GM12875 (cell line): Measurements from ENCODE around the gene LIN54.
"Not testable (repeated sequence)": the region's sequence is repeated elsewhere in the genome, so short reads cannot be mapped to it uniquely, and the experiment has no call there.

ENCODE experiments used
- H3K4me3 ChIP-seq: one replicate; pipeline ENCODE4 v1.5.1; 2011; ENCODE audit warnings: low read depth, low read length, control low read depth
- TF ChIP-seq, protein P1 (sequence below): IDR thresholded peaks from 2 replicates; pipeline ENCODE4 v1.5.1; 2011; ENCODE audit warnings: low read depth, mild to moderate bottlenecking, control low read depth, inconsistent platforms, low read length, moderate library complexity, borderline replicate concordance; ENCODE audit not compliant: insufficient read depth

The LIN54 gene

GRCh38 chr4:83010522-83011318 lies at the start of gene LIN54:
Gene LIN54 (minus strand): TSS chr4:83010823. CDS start chr4:82984844, 25,979 bp downstream.
- H3K4me3 ChIP-seq, result peak within 1 kb of the TSS; percentile 94

GRCh38 chr4:83054928-83055327 lies 44.3 kb upstream of the LIN54 start:
- TF ChIP-seq, protein P1, sequence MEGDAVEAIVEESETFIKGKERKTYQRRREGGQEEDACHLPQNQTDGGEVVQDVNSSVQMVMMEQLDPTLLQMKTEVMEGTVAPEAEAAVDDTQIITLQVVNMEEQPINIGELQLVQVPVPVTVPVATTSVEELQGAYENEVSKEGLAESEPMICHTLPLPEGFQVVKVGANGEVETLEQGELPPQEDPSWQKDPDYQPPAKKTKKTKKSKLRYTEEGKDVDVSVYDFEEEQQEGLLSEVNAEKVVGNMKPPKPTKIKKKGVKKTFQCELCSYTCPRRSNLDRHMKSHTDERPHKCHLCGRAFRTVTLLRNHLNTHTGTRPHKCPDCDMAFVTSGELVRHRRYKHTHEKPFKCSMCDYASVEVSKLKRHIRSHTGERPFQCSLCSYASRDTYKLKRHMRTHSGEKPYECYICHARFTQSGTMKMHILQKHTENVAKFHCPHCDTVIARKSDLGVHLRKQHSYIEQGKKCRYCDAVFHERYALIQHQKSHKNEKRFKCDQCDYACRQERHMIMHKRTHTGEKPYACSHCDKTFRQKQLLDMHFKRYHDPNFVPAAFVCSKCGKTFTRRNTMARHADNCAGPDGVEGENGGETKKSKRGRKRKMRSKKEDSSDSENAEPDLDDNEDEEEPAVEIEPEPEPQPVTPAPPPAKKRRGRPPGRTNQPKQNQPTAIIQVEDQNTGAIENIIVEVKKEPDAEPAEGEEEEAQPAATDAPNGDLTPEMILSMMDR, result 0 out of 2 replicates have a peak, but pooled peaks have one; percentile 5
- no peak overlapping the region for H3K4me3 ChIP-seq

More at GRCh38 chr4:83010522-83011318, at the start of gene LIN54:
- TF ChIP-seq, protein P1, result no peak

- H3K4me3 ChIP-seq, result not testable (repeated sequence)
These were observed 38.2 kb upstream of the LIN54 start for GRCh38 chr4:83048781-83049180.

GRCh38 chr4:83046693-83047473 lies 36.3 kb upstream of the LIN54 start:
- TF ChIP-seq, protein P1, result no peak
- H3K4me3 ChIP-seq, result no peak overlapping the region

GRCh38 chr4:83043801-83044407 lies 33.3 kb upstream of the LIN54 start:
- TF ChIP-seq, protein P1, result no peak
- no peak overlapping the region for H3K4me3 ChIP-seq

- H3K4me3 ChIP-seq, result not testable (repeated sequence)
These were observed 32.5 kb upstream of the LIN54 start for GRCh38 chr4:83043157-83043556.

GRCh38 chr4:83040269-83040668 lies 29.6 kb upstream of the LIN54 start:
- TF ChIP-seq, protein P1, result no peak
- no peak overlapping the region for H3K4me3 ChIP-seq
